ENCODE measurements around the gene ACKR2. TPM values are rescaled to one million over a fixed set of nuclear protein-coding genes. Genes with fewer than 3 reads are reported as not detected.

ACKR2 gene
- total and polyA plus RNA-seq, 2 of the 13 experiments (the other 11 are each of a cell fraction or from before 2014, with no cell fraction given): 1.1 to 1.9 TPM

GRCh38 chr3:42805141-42805821, 4.0 kb upstream of the ACKR2 start (continued):
- TF ChIP-seq, protein P1, sequence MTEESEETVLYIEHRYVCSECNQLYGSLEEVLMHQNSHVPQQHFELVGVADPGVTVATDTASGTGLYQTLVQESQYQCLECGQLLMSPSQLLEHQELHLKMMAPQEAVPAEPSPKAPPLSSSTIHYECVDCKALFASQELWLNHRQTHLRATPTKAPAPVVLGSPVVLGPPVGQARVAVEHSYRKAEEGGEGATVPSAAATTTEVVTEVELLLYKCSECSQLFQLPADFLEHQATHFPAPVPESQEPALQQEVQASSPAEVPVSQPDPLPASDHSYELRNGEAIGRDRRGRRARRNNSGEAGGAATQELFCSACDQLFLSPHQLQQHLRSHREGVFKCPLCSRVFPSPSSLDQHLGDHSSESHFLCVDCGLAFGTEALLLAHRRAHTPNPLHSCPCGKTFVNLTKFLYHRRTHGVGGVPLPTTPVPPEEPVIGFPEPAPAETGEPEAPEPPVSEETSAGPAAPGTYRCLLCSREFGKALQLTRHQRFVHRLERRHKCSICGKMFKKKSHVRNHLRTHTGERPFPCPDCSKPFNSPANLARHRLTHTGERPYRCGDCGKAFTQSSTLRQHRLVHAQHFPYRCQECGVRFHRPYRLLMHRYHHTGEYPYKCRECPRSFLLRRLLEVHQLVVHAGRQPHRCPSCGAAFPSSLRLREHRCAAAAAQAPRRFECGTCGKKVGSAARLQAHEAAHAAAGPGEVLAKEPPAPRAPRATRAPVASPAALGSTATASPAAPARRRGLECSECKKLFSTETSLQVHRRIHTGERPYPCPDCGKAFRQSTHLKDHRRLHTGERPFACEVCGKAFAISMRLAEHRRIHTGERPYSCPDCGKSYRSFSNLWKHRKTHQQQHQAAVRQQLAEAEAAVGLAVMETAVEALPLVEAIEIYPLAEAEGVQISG (CRISPR knock-in tag; IDR thresholded peaks at IDR 0.05): 0 out of 2 replicates have a peak, but pooled peaks have one; percentile 21
- TF ChIP-seq RAD51 (IDR thresholded peaks at IDR 0.05; ENCODE audit: borderline replicate concordance): no peak
- TF ChIP-seq ZNF879 (CRISPR knock-in tag; IDR thresholded peaks at IDR 0.05): no peak
- TF ChIP-seq MBNL3 (CRISPR knock-in tag; conservative IDR thresholded peaks at IDR 0.05): no peak
- TF ChIP-seq ZNF589 (CRISPR knock-in tag; conservative IDR thresholded peaks at IDR 0.05): no peak
- TF ChIP-seq MXD4 (CRISPR knock-in tag; IDR thresholded peaks at IDR 0.05): no peak
- 0 out of 2 replicates have a peak, but pooled peaks have one; percentile 70 for TF ChIP-seq MIXL1 (CRISPR knock-in tag; IDR thresholded peaks at IDR 0.05)
- peak in 1 of 2 experiments; percentile 70; a peak in 2 of 4 replicates for TF ChIP-seq ATF4 (CRISPR knock-in tag; IDR thresholded peaks at IDR 0.05)
- TF ChIP-seq RARA (CRISPR knock-in tag; IDR thresholded peaks at IDR 0.05): peak; percentile 91
- TF ChIP-seq FOXK1 (CRISPR knock-in tag; IDR thresholded peaks at IDR 0.05; ENCODE audit: borderline replicate concordance, low read depth): no peak
- TF ChIP-seq SNAPC2 (CRISPR knock-in tag; IDR thresholded peaks at IDR 0.05): no peak
- TF ChIP-seq HOXD1 (CRISPR knock-in tag; IDR thresholded peaks at IDR 0.05): 0 out of 2 replicates have a peak, but pooled peaks have one; percentile 32
- TF ChIP-seq ISL2 (CRISPR knock-in tag; IDR thresholded peaks at IDR 0.05): peak; percentile 87
- TF ChIP-seq ZNF124 (CRISPR knock-in tag; IDR thresholded peaks at IDR 0.05): no peak
- TF ChIP-seq, protein P2, sequence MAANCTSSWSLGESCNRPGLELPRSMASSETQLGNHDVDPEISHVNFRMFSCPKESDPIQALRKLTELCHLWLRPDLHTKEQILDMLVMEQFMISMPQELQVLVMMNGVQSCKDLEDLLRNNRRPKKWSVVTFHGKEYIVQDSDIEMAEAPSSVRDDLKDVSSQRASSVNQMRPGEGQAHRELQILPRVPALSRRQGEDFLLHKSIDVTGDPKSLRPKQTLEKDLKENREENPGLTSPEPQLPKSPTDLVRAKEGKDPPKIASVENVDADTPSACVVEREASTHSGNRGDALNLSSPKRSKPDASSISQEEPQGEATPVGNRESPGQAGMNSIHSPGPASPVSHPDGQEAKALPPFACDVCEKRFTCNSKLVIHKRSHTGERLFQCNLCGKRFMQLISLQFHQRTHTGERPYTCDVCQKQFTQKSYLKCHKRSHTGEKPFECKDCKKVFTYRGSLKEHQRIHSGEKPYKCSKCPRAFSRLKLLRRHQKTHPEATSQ (CRISPR knock-in tag; IDR thresholded peaks at IDR 0.05; ENCODE audit: borderline replicate concordance): no peak
- TF ChIP-seq ZBTB1 (CRISPR knock-in tag; IDR thresholded peaks at IDR 0.05; ENCODE audit: borderline replicate concordance): no peak
- no peak for TF ChIP-seq KLF13 (CRISPR knock-in tag; IDR thresholded peaks at IDR 0.05)
- TF ChIP-seq RARG (CRISPR knock-in tag; IDR thresholded peaks at IDR 0.05; ENCODE audit: low read depth): no peak
- TF ChIP-seq THAP9 (CRISPR knock-in tag; IDR thresholded peaks at IDR 0.05; ENCODE audit: borderline replicate concordance): no peak
- TF ChIP-seq HCFC1 (IDR thresholded peaks at IDR 0.05; ENCODE audit: low read depth, low read length): no peak
- 0 out of 2 replicates have a peak, but pooled peaks have one; percentile 12 for TF ChIP-seq TBX3 (IDR thresholded peaks at IDR 0.05; ENCODE audit: borderline replicate concordance)
- TF ChIP-seq ZBTB7B (CRISPR knock-in tag; IDR thresholded peaks at IDR 0.05): peak; percentile 46; the same call in 1 of the 2 replicates
- TF ChIP-seq ZNF768 (CRISPR knock-in tag; IDR thresholded peaks at IDR 0.05): peak; percentile 32; the same call in 1 of the 2 replicates
- TF ChIP-seq ZNF652 (CRISPR knock-in tag; IDR thresholded peaks at IDR 0.05; ENCODE audit: borderline replicate concordance, low read depth): no peak
